T-helper 1 cell treated with Interleukin-12 subunit alpha and Interleukin-12 subunit beta and Interleukin-4 antibody, amounts not matched to agents 30 ng/mL and 1 ng/mL, for 36 hours (primary cell): ENCODE results near the gene TBC1D5. TPM values are rescaled to one million over a fixed set of nuclear protein-coding genes. Genes with fewer than 3 reads are reported as not detected.
"Not testable (repeated sequence)": the region's sequence is repeated elsewhere in the genome, so short reads cannot be mapped to it uniquely, and the experiment has no call there.

Source experiments
- intact Hi-C: fragments of 100-400 bp; cut with micrococcal nuclease; formaldehyde crosslinking; loops from one replicate; pipeline ENCODE4 v1.15.1; 2024
- total RNA-seq: library from RNA; stranded (reverse); gene quantifications from 2 replicates; pipeline ENCODE4 v1.2.3, GENCODE V29; 2022

Gene TBC1D5
- total RNA-seq, 1 donor from 2014 or later: 41.4 TPM

GRCh38 chr3:17724122-17724521 lies 18.3 kb downstream of the TBC1D5 start:
- intact Hi-C loops: no loop called here

- intact Hi-C loops: no loop called here
These were observed 25.0 kb downstream of the TBC1D5 start for GRCh38 chr3:17717411-17717810.

- intact Hi-C loops: no loop called here
These were observed 28.0 kb downstream of the TBC1D5 start for GRCh38 chr3:17714473-17714872.

- intact Hi-C loops: no loop called here
These were observed 33.1 kb downstream of the TBC1D5 start for GRCh38 chr3:17709236-17709810.

GRCh38 chr3:17707813-17708543 lies 34.5 kb downstream of the TBC1D5 start:
- intact Hi-C loops: no loop called here

- intact Hi-C loops: not testable (repeated sequence)
These were observed 36.4 kb downstream of the TBC1D5 start for GRCh38 chr3:17705991-17706390.

- intact Hi-C loops: not testable (repeated sequence)
These were observed 42.6 kb downstream of the TBC1D5 start for GRCh38 chr3:17699815-17700214.

- intact Hi-C loops: not testable (repeated sequence)
These were observed 46.8 kb downstream of the TBC1D5 start for GRCh38 chr3:17695665-17696064.

- intact Hi-C loops: not testable (repeated sequence)
These were observed 48.8 kb downstream of the TBC1D5 start for GRCh38 chr3:17693670-17693999.

- intact Hi-C loops: not testable (repeated sequence)
These were observed 49.4 kb downstream of the TBC1D5 start for GRCh38 chr3:17692846-17693669.

GRCh38 chr3:17687566-17687965 lies 54.9 kb downstream of the TBC1D5 start:
- intact Hi-C loops: loop anchor here (2.0 kb wide), 1 partner anchor 257 kb away; no protein-coding TSS in a partner anchor

GRCh38 chr3:17686613-17687012 lies 55.8 kb downstream of the TBC1D5 start:
- intact Hi-C loops: loop anchor here (2.0 kb wide), 1 partner anchor 256 kb away; no protein-coding TSS in a partner anchor

GRCh38 chr3:17683542-17684207 lies 58.8 kb downstream of the TBC1D5 start:
- intact Hi-C loops: no loop called here

GRCh38 chr3:17680530-17680929 lies 61.9 kb downstream of the TBC1D5 start:
- intact Hi-C loops: no loop called here

GRCh38 chr3:17678116-17678741 lies 64.2 kb downstream of the TBC1D5 start:
- intact Hi-C loops: no loop called here

GRCh38 chr3:17674082-17674686 lies 68.2 kb downstream of the TBC1D5 start:
- intact Hi-C loops: no loop called here

GRCh38 chr3:17672506-17672905 lies 69.9 kb downstream of the TBC1D5 start:
- intact Hi-C loops: no loop called here

- intact Hi-C loops: no loop called here
These were observed 71.7 kb downstream of the TBC1D5 start for GRCh38 chr3:17670749-17671148.

GRCh38 chr3:17664923-17665322 lies 77.5 kb downstream of the TBC1D5 start:
- intact Hi-C loops: loop anchor here (5.0 kb wide), 1 partner anchor 67 kb away; no protein-coding TSS in a partner anchor

GRCh38 chr3:17656264-17656663 lies 86.2 kb downstream of the TBC1D5 start:
- intact Hi-C loops: no loop called here

- intact Hi-C loops: no loop called here
These were observed 86.7 kb downstream of the TBC1D5 start for GRCh38 chr3:17655743-17656142.
